Activated naive CD8-positive, alpha-beta T cell treated with anti-CD3 and anti-CD28 coated beads, Interleukin-2, amount 50 U/mL, for 16 hours (primary cell): ENCODE measurements around the gene HELZ.
"Not testable (repeated sequence)": the region's sequence is repeated elsewhere in the genome, so short reads cannot be mapped to it uniquely, and the experiment has no call there.

Experiments
- DNase-seq: peaks from one replicate; pipeline ENCODE4 v3.0.0-alpha.2; 2020; ENCODE audit warnings: low read depth, low spot score

Gene HELZ

GRCh38 chr17:67245073-67245693 is at the start of gene HELZ:
TSS of gene HELZ (minus strand) at chr17:67245196. CDS start at chr17:67218804, 26,392 bp downstream.
- peak; percentile 47 for DNase-seq

DNA sequence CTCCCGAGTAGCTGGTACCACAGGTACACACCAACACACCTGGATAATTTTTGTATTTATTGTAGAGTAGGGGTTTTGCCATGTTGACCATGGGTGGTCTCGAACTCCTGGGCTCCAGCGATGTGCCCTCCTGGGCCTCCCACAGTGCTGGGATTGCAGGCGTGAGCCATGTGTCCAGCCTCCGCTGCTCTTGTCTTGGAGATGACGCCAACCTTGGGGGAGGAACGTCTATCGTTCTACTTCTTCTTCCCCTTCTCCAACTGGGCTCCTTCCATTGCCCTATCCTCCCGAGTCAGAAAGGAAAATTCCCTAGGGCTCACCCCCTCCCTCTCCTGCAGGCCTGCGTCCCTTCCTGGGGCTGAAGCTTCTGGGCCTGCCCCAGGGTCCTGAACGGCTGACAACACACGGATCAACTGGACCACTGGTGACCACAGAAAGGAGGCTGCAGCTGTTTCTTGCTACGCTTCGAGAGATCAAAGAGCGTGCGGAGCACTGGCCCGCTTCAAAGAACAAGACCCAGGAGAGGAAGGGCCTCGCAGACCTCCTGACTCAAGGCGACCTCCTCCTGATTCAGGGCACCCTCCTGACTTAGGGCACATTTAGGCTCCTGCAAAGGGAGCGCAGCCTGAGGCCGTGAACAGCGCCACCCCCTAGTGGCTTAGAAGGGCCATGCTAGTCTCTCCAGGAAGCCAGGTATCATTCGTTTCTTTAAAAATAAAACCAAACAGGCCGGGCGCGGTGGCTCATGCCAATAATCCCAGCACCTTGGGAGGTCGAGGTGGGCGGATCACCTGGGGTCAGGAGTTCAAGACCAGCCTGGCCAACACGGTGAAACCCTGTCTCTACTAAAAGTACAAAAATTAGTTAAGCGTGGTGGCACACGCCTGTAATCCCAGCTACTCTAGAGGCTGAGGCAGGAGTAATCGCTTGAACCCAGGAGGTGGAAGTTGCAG is 48.5 kb upstream of the HELZ start:
- DNase-seq = peak; percentile 26

DNA sequence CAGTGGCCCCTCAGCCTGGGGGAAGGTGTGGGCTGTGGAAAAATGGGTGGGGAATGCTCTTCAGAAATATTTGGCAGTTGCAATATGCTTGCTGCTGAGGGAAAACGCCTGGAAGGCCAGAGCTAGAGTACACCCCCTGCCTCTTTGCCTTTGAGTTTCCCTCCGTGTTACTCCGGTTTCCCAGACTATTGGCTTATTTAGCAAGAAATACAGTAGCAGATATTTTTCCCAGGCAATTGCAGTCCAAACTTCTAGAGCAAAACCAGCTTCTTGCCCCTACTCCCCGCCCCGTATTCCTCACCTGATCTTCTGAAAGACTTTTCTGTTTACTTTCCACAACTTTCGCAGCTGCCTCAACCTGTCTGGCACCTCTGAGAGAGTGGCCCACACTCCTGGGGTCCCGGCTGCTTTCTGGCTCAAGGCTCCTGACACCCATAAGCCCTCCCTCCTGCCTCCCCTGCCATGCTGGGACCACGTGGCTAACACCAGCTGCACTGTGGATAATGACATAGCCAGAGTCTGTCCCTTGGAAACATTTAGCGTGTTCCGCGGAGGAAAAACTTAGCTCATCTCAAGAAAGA is 45.8 kb upstream of the HELZ start:
- DNase-seq = no peak

DNA sequence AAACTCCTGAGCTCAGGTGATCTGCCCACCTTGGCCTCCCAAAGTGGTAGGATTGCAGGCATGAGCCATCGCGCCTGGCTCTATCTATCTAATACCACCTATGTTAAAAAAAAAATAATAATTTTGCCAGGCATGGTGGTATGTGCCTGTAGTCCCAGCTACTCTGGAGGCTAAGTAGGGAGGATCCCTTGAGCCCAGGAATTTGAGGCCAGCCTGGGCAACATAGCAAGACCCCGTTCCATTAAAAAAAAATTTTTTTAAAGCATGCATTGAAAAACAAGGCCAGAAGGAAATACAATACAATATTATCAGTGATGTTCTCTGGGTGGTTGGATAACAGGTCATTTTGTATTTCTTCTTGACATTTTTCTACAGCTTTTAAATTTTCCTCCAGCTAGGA is 45.2 kb upstream of the HELZ start:
- DNase-seq = no peak

DNA sequence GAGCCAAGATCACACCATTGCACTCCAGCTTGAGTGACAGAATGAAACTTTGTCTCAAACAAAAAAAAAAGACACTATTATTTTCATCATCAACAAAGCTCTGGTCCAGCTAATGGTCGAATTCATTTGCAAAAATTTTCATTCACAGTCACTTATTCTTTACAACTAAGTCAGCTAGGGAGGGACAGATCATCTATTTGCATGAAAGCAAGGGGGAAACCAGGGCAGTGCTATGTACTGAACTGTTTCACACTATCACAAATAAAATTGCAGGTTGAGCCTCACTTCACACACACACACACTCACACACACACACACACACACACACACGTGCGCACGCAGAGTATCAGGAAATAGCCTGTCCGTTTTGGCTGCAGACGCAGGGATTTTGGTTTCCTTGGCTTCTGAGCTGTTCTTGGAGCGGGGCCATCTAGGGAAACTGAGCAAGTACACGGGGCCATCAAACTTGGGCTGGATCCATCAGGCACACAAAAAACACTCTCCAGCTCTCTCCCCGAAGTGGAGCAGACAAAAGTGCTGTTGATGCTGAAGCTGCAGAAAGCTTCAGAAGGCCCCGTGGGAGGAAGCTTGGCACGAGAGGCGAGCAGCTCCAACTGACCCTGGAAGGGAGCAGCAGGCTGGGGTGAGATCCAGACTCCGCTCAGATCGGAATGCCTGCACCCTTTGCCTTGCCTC is 44.3 kb upstream of the HELZ start:
- DNase-seq = no peak

GRCh38 chr17:67286826-67287225 is 41.8 kb upstream of the HELZ start:
- DNase-seq = not testable (repeated sequence)

DNA sequence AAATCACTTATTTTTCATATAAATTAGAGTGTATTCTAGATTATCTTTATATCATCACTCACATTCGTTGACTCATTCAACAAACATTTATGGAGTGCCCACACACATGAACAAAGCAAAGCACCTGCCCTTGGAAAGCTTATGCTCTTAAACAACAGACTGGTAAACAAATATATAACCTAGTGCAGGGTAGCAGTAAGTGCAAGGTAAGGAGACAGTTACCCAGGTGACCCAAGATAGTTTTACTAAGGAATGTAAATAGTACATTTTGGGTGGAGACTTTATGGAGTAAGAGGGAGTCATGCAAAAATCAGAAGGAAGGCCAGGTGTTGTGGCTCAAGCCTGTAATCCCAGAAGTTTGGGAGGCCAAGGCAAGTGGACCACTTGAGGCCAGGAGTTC is 40.4 kb upstream of the HELZ start:
- DNase-seq = no peak

- no peak for DNase-seq
These were observed 38.9 kb upstream of the HELZ start for GRCh38 chr17:67283731-67284516.

GRCh38 chr17:67281743-67282142 is 36.7 kb upstream of the HELZ start:
- DNase-seq = no peak

DNA sequence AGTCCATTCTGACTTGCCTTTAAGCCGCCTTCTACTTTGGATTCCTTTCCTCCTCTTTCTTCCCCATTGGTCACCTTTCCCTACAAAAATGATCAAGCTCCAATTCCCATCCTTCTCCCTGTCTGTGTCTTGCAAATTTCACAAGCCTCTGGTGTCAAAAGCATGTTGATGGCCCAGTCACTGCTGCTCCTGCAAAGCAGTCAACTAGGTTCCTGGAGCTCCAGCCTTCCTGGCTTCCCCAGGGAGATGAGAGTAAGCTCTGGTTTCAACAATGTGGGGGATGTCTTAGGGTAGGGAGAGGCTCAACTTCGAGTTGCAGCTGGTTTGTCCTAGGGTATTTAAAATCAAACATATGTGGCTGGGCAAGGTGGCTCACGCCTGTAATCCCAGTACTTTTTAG is 36.1 kb upstream of the HELZ start:
- no peak for DNase-seq

GRCh38 chr17:67280279-67280678 is 35.3 kb upstream of the HELZ start:
- no peak for DNase-seq

GRCh38 chr17:67279115-67279514 is 34.1 kb upstream of the HELZ start:
- no peak for DNase-seq

- no peak for DNase-seq
These were observed 33.4 kb upstream of the HELZ start for GRCh38 chr17:67278363-67278762.

GRCh38 chr17:67276075-67276474 is 31.1 kb upstream of the HELZ start:
- no peak for DNase-seq

DNA sequence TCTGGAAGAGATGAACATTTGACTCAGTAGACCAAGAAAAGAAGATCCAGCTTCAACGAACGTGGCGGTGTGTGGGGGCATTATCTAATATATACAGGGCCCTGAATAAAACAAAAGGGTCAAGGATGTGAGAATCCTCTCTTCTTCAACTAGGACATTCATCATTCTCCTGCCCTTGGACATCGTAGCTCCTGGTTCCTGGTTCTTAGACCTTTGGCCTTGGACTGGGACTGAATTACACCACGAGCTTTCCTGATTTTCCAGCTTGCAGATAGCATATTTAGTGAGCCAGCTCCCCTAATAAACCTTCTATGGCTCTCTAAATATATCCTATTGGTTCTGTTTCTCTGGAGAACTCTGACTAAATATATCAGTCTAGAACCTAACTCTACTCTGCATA is 29.5 kb upstream of the HELZ start:
- no peak for DNase-seq

DNA sequence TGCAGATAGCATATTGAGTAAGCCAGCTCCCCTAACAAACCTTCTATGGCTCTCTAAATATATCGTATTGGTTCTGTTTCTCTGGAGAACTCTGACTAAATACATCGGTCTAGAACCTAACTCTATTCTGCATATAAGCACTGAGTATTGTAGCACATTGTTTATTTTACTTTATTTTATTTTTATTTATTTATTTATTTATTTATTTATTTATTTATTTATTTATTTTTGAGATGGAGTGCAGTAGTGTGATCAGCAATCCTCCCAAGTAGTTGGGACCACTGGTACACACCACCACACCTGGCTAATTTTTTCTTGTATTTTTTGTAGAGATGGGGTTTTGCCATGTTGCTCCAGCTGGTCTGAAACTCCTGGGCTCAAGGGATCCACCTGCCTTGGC is 28.9 kb upstream of the HELZ start:
- DNase-seq = no peak

DNA sequence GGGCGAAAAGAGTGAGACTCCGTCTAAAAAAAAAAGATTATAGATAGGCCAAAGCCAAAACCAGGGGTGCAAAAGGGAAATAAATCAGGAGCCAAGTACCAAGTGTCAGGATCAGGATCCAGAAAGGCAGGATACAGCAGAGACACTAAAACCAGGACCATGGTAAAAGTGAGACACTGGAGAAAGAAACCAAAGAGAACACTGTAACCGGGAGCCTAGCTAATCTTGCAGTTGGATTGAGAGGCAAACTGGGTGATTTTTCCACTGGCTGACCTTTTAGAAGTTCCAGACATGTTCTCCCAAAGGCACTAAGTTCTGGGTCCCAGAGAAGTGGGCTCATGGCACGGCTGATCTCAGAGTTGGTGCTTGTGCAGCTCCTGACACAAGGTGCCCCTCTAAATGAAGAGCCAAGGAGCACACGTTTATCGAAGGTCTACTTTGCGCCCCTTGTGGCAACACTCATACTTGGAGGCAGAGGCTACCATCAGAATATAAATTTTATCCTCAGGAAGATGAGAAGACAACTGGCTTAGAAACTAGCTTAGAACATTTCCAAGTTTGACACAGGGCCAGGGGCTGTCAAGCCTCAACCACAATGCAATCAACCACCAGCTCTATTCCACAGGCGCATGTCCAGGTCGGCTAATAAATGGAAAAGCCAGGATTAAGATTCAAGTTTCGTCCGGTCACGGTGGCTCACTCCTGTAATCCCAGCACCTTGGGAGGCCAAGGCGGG is 27.5 kb upstream of the HELZ start:
- no peak for DNase-seq

GRCh38 chr17:67271187-67271586 is 26.2 kb upstream of the HELZ start:
- DNase-seq = not testable (repeated sequence)

GRCh38 chr17:67270416-67270815 is 25.4 kb upstream of the HELZ start:
- DNase-seq = no peak

GRCh38 chr17:67266496-67266895 is 21.5 kb upstream of the HELZ start:
- no peak for DNase-seq
